WTC11 (cell line): ENCODE measurements around the gene ZNF426. TPM values are rescaled to one million over a fixed set of nuclear protein-coding genes. Genes with fewer than 3 reads are reported as not detected.

ENCODE experiments used
- ATAC-seq: fragments of 200-7000 bp; cut with Tn5 transposase; 2 replicates; pipeline ENCODE4 v1.10.0; 2021; ENCODE audit warnings: mild to moderate bottlenecking, moderate library complexity
- CTCF ChIA-PET: fragments of 300-600 bp; sonication (Branson Sonifier 250); formaldehyde crosslinking; loops from one replicate; lab custom pipeline; 2021; ENCODE audit warnings: antibody characterized with exemption; lab: Charles Lee
- POLR2A ChIA-PET: fragments of 350-600 bp; sonication (Branson Sonifier 250); formaldehyde crosslinking; loops from one replicate; lab custom pipeline; 2021; ENCODE audit warnings: antibody characterized with exemption; lab: Charles Lee
- DNase-seq: peaks from one replicate; pipeline ENCODE4 v3.0.0; 2021; ENCODE audit warnings: low spot score
- H3K27ac Mint-ChIP-seq: 2 replicates; pipeline ENCODE4 v1.8.0; 2021; ENCODE audit warnings: mixed read lengths
- H3K27me3 Mint-ChIP-seq: 2 replicates; pipeline ENCODE4 v1.8.0; 2021; ENCODE audit warnings: low read depth, mild to moderate bottlenecking, moderate library complexity, mixed read lengths
- H3K36me3 Mint-ChIP-seq: 2 replicates; pipeline ENCODE4 v1.8.0; 2021; ENCODE audit warnings: mixed read lengths
- H3K4me1 Mint-ChIP-seq: 2 replicates; pipeline ENCODE4 v1.8.0; 2022; ENCODE audit warnings: mixed read lengths
- H3K4me3 Mint-ChIP-seq: 2 replicates; pipeline ENCODE4 v1.8.0; 2021; ENCODE audit warnings: mild to moderate bottlenecking, moderate library complexity, mixed read lengths
- H3K9me3 Mint-ChIP-seq: 2 replicates; pipeline ENCODE4 v1.8.0; 2021; ENCODE audit warnings: mixed read lengths
- ARID4B ChIP-seq: sonication (generic); formaldehyde crosslinking; IDR thresholded peaks from 2 replicates; pipeline ENCODE4 v1.8.0; 2023; ENCODE audit warnings: missing genetic modification reagents, mild to moderate bottlenecking, borderline replicate concordance
- ATF6 ChIP-seq: sonication (generic); formaldehyde crosslinking; IDR thresholded peaks from 2 replicates; pipeline ENCODE4 v1.8.1; 2023; ENCODE audit warnings: mild to moderate bottlenecking, missing genetic modification reagents
- ELF4 ChIP-seq: sonication (generic); formaldehyde crosslinking; IDR thresholded peaks from 2 replicates; pipeline ENCODE4 v1.8.1; 2022; ENCODE audit warnings: low read depth, mild to moderate bottlenecking, moderate library complexity, missing genetic modification reagents
- ERG ChIP-seq: fragments of 250-450 bp; sonication (Bioruptor Pico); IDR thresholded peaks from 2 replicates; pipeline ENCODE4 v1.8.0; 2021; ENCODE audit warnings: mild to moderate bottlenecking
- FOXJ3 ChIP-seq: sonication (generic); formaldehyde crosslinking; IDR thresholded peaks from 2 replicates; pipeline ENCODE4 v1.9.0; 2021; ENCODE audit warnings: missing genetic modification reagents, mild to moderate bottlenecking, borderline replicate concordance
- GRHL2 ChIP-seq: fragments of 250-450 bp; sonication (Bioruptor Pico); IDR thresholded peaks from 2 replicates; pipeline ENCODE4 v1.8.0; 2022; ENCODE audit warnings: mild to moderate bottlenecking, moderate library complexity; ENCODE audit not compliant: insufficient replicate concordance, severe bottlenecking
- HMGXB4 ChIP-seq: sonication (generic); formaldehyde crosslinking; IDR thresholded peaks from 2 replicates; pipeline ENCODE4 v1.8.1; 2023; ENCODE audit warnings: mild to moderate bottlenecking, moderate library complexity, missing genetic modification reagents
- IRF2 ChIP-seq: sonication (generic); formaldehyde crosslinking; IDR thresholded peaks from 2 replicates; pipeline ENCODE4 v1.8.0; 2022; ENCODE audit warnings: low read depth, missing genetic modification reagents, borderline replicate concordance
- NR3C1 ChIP-seq: sonication (generic); formaldehyde crosslinking; conservative IDR thresholded peaks from 2 replicates; pipeline ENCODE4 v1.8.1; 2023; ENCODE audit warnings: low read depth, mild to moderate bottlenecking, missing genetic modification reagents
- OVOL2 ChIP-seq: fragments of 250-450 bp; sonication (Bioruptor Pico); IDR thresholded peaks from 2 replicates; pipeline ENCODE4 v1.9.0; 2021; ENCODE audit warnings: mild to moderate bottlenecking, borderline replicate concordance
- PRRX2 ChIP-seq: fragments of 250-450 bp; sonication (Bioruptor Pico); IDR thresholded peaks from 2 replicates; pipeline ENCODE4 v1.8.0; 2021; ENCODE audit warnings: mild to moderate bottlenecking
- RELA ChIP-seq: sonication (generic); formaldehyde crosslinking; IDR thresholded peaks from 2 replicates; pipeline ENCODE4 v1.8.1; 2022; ENCODE audit warnings: missing genetic modification reagents, mild to moderate bottlenecking, borderline replicate concordance
- TCF7 ChIP-seq: sonication (generic); formaldehyde crosslinking; IDR thresholded peaks from 2 replicates; pipeline ENCODE4 v1.8.0; 2022; ENCODE audit warnings: mild to moderate bottlenecking, low read depth, missing genetic modification reagents, moderate library complexity
- ZNF263 ChIP-seq: sonication (generic); formaldehyde crosslinking; IDR thresholded peaks from 2 replicates; pipeline ENCODE4 v1.8.1; 2022; ENCODE audit warnings: low read depth, mild to moderate bottlenecking, moderate library complexity, missing genetic modification reagents
- ZNF512 ChIP-seq: sonication (generic); formaldehyde crosslinking; IDR thresholded peaks from 2 replicates; pipeline ENCODE4 v1.8.1; 2022; ENCODE audit warnings: missing genetic modification reagents, borderline replicate concordance
- ZNF671 ChIP-seq: fragments of 250-450 bp; sonication (Bioruptor Pico); IDR thresholded peaks from 2 replicates; pipeline ENCODE4 v1.8.0; 2021; ENCODE audit warnings: mild to moderate bottlenecking
- total RNA-seq: library from RNA; stranded (reverse); gene quantifications from 3 replicates; pipeline ENCODE4 v1.2.3, GENCODE V29; 2021
- TF ChIP-seq, protein P1 (sequence below): sonication (generic); formaldehyde crosslinking; conservative IDR thresholded peaks from 2 replicates; pipeline ENCODE4 v1.8.1; 2022; ENCODE audit warnings: mild to moderate bottlenecking, missing genetic modification reagents
- TF ChIP-seq, protein P2 (sequence below): sonication (generic); formaldehyde crosslinking; IDR thresholded peaks from 2 replicates; pipeline ENCODE4 v1.8.0; 2022; ENCODE audit warnings: mild to moderate bottlenecking, missing genetic modification reagents

The ZNF426 gene
- total RNA-seq, 1 experiment from 2014 or later: 30.3 TPM

DNA sequence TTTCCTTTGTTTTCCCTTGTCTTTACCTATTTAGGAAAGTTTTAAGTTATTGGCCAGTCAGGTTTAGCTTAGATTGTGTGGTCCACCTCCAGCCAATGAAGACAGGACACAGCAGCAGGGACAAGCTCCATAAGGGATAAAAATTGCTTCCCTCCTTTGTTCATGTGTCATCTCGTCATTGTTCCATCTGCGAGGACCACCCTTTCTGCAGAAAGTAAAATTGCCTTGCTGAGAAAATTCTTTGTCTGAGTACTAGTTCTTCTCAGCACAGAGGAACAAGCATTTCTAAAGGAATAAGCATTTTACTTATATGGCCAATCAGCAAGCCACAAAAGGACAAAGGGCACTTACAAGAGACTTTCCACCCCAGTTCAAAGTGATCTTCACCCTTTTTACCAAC, 51.4 kb downstream of the ZNF426 start (continued):
- TF ChIP-seq HMGXB4 (CRISPR knock-in tag): no peak
- TF ChIP-seq IRF2 (CRISPR knock-in tag): no peak
- no peak for TF ChIP-seq NR3C1 (CRISPR knock-in tag)
- no peak for TF ChIP-seq ERG
- TF ChIP-seq RELA: no peak
- no peak for TF ChIP-seq ZNF512 (CRISPR knock-in tag)
- TF ChIP-seq PRRX2: no peak
- TF ChIP-seq ARID4B (CRISPR knock-in tag): no peak

DNA sequence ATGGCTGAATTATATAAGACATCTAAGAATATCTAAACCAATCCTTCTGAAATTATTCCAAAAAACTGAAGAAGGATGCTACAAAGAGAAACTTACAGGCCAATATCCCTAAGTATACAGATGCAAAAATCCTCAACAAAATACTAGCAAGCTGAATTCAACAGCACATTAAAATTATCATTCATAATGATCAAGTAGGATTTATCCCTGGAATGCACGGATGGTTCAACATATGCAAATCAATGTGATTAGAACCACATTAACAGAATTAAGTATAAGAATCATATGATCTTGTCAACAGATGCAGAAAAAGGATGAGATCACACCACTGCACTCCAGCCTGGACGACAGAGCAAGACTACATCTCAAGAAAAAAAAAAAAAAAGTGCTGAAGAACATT, 53.3 kb downstream of the ZNF426 start:
- DNase-seq (no peak), ATAC-seq (no peak)
- CTCF ChIA-PET: no interaction called here
- Mint-ChIP-seq H3K4me1 (no peaks in the 10 kb centered on the region), H3K36me3 (peaks cover 80% of the 10 kb centered on the region), H3K4me3 (no peak overlapping the region), H3K27me3 (peaks cover 12% of the 10 kb centered on the region), H3K27ac (no peak overlapping the region), H3K9me3 (peaks cover 67% of the 10 kb centered on the region)
- TF ChIP-seq ELF4 (CRISPR knock-in tag) (no peak), ZNF263 (no peak)
- TF ChIP-seq, protein P1, sequence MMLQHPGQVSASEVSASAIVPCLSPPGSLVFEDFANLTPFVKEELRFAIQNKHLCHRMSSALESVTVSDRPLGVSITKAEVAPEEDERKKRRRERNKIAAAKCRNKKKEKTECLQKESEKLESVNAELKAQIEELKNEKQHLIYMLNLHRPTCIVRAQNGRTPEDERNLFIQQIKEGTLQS (CRISPR knock-in tag): no peak
- POLR2A ChIA-PET: no interaction called here

DNA sequence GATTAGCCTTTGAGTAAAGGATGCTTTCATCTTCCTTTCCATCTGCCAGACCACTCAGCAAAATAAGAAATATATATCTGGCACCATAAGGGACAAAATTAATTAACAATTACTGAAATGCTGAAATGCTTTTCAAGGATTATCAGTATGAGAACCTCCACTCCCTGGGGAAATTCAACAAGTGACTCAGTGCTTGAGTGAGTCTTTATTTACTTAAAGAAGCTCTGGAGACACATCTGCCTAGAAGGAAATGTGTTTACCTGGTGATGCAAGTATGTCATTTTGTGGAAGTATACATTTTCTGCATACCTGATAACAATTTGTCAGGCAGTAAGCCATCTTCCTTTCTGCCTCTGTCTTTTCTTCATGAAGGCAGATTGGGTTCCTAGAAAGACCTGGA, 63.5 kb downstream of the ZNF426 start:
- H3K27me3 Mint-ChIP-seq: peaks cover 15% of the 10 kb centered on the region; the same call in 1 of the 2 replicates
- no peaks in the 10 kb centered on the region for H3K4me1 Mint-ChIP-seq
- CTCF ChIA-PET: no interaction called here
- TF ChIP-seq IRF2 (CRISPR knock-in tag) (no peak), FOXJ3 (CRISPR knock-in tag) (no peak), ZNF671 (CRISPR knock-in tag) (no peak), OVOL2 (CRISPR knock-in tag) (no peak), ATF6 (CRISPR knock-in tag) (no peak), TCF7 (no peak), GRHL2 (CRISPR knock-in tag) (no peak)
- TF ChIP-seq, protein P2, sequence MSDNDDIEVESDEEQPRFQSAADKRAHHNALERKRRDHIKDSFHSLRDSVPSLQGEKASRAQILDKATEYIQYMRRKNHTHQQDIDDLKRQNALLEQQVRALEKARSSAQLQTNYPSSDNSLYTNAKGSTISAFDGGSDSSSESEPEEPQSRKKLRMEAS: no peak
- TF ChIP-seq, protein P1 (CRISPR knock-in tag): no peak
- H3K36me3 Mint-ChIP-seq: peaks cover 93% of the 10 kb centered on the region
- ATAC-seq (no peak), DNase-seq (no peak)
- H3K27ac Mint-ChIP-seq: no peak overlapping the region
- H3K9me3 Mint-ChIP-seq: peaks cover 89% of the 10 kb centered on the region
- no peak overlapping the region for H3K4me3 Mint-ChIP-seq
- POLR2A ChIA-PET: no interaction called here
